T47D (cell line): ENCODE results near the gene LYPLAL1.
A peak's percentile ranks its signal among the peaks of the same experiment; 100 is the strongest.

Source experiments
- DNase-seq, 2 experiments: peaks; one replicate each; pipeline versions ENCODE4 v3.0.0 to v3.0.0-alpha.2; 2011 to 2012; ENCODE audit warnings: low read depth in 1 of 2, low spot score in 1 of 2
- JUND ChIP-seq: IDR thresholded peaks from 2 replicates; pipeline ENCODE4 v1.6.1; 2012; ENCODE audit warnings: low read depth
- in situ Hi-C: cut with HindIII; loops from 2 replicates; pipeline ENCODE4 v1.10.0; 2016; ENCODE audit warnings: low sequenced_read_pairs, low pct_unique_long_range_greater_than_20kb

Gene LYPLAL1

GRCh38 chr1:219173758-219174459, at the start of gene LYPLAL1:
Gene LYPLAL1, plus strand, starts transcription at chr1:219173878. Its CDS starts 13 bp downstream, at chr1:219173891.
- in situ Hi-C loops, result no loop called here
- DNase-seq, result peak; percentile 87 to 93
- TF ChIP-seq JUND, result no peak

- in situ Hi-C loops, result no loop called here
- no peak for TF ChIP-seq JUND
- no peak for DNase-seq
Observed at GRCh38 chr1:219124163-219124562, 49.5 kb upstream of the LYPLAL1 start.

GRCh38 chr1:219125342-219125741, 48.3 kb upstream of the LYPLAL1 start:
- in situ Hi-C loops, result no loop called here
- no peak for DNase-seq
- no peak for TF ChIP-seq JUND

GRCh38 chr1:219126377-219126776, 47.3 kb upstream of the LYPLAL1 start:
- no peak for DNase-seq
- no peak for TF ChIP-seq JUND
- in situ Hi-C loops, result no loop called here

GRCh38 chr1:219128957-219129356, 44.7 kb upstream of the LYPLAL1 start:
- no peak for TF ChIP-seq JUND

GRCh38 chr1:219130366-219130935, 43.2 kb upstream of the LYPLAL1 start:
- in situ Hi-C loops, result no loop called here
- no peak for TF ChIP-seq JUND
- DNase-seq, result no peak

More at GRCh38 chr1:219128957-219129356, 44.7 kb upstream of the LYPLAL1 start:
- in situ Hi-C loops, result no loop called here
- no peak for DNase-seq

GRCh38 chr1:219132939-219133338, 40.7 kb upstream of the LYPLAL1 start:
- no peak for DNase-seq
- in situ Hi-C loops, result no loop called here
- no peak for TF ChIP-seq JUND

GRCh38 chr1:219138747-219139146, 34.9 kb upstream of the LYPLAL1 start:
- in situ Hi-C loops, result no loop called here
- no peak for DNase-seq
- no peak for TF ChIP-seq JUND

GRCh38 chr1:219140303-219140877, 33.3 kb upstream of the LYPLAL1 start:
- no peak for TF ChIP-seq JUND
- in situ Hi-C loops, result no loop called here
- no peak for DNase-seq

GRCh38 chr1:219143735-219144134, 29.9 kb upstream of the LYPLAL1 start:
- in situ Hi-C loops, result no loop called here
- TF ChIP-seq JUND, result no peak
- no peak for DNase-seq

GRCh38 chr1:219144658-219145315, 28.9 kb upstream of the LYPLAL1 start:
- TF ChIP-seq JUND, result no peak
- DNase-seq, result no peak
- in situ Hi-C loops, result no loop called here

GRCh38 chr1:219147571-219148019, 26.1 kb upstream of the LYPLAL1 start:
- in situ Hi-C loops, result no loop called here

More at GRCh38 chr1:219147571-219148019, 26.1 kb upstream of the LYPLAL1 start:
- no peak for TF ChIP-seq JUND
- DNase-seq, result no peak
